GM21723 (cell line): ENCODE results near the gene ROCK2.
"Not testable (repeated sequence)": the region's sequence is repeated elsewhere in the genome, so short reads cannot be mapped to it uniquely, and the experiment has no call there.

Experiments used
- ATAC-seq: cut with Tn5 transposase; IDR thresholded peaks from one replicate; pipeline ENCODE4 v1.9.1; 2021; ENCODE audit warnings: mild to moderate bottlenecking, moderate library complexity; ENCODE audit not compliant: unreplicated experiment

Gene ROCK2

DNA sequence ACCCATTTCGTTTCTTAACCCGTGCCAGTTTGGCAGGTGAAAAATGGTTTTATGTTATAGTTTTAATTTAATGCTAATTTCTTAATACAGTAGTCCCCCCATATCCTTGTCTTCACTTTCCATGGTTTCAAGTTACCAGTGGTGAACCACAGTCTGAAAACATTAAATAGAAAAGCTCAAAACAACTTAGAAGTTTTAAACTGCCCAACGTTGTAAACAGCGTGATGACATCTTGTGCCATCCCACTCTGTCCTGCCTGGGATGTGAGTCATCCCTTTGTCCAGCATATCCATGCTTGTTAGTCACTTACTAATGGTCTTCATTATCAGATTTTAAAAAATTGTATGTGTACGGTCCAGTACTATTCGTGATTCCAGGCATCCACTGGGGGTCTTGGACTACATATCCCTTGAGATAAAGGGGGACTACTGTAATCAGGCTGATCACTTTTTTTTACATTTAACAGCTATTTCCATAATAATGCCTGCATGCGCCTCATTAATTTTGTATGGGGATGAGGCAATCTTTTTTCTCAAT, 157.3 kb downstream of the ROCK2 start:
- ATAC-seq: no peak

DNA sequence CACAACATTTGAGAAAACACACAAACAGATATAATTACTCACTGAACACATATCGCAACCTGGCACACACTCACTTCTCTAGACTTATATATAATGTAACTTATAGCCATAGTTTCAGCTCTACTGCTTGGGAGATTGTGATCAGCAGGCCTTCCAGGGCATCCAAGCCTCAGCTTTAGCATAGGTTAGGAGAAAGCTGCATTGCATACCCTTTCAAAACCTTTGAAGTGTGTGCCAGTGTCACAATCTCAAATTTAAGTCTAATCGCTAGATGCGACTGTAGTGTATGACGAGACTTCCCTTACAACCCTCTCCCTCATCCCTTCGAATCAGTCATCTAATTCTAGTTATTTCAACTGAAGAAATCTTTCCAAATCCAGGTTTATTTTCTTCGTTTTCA, 158.3 kb downstream of the ROCK2 start:
- ATAC-seq: no peak

DNA sequence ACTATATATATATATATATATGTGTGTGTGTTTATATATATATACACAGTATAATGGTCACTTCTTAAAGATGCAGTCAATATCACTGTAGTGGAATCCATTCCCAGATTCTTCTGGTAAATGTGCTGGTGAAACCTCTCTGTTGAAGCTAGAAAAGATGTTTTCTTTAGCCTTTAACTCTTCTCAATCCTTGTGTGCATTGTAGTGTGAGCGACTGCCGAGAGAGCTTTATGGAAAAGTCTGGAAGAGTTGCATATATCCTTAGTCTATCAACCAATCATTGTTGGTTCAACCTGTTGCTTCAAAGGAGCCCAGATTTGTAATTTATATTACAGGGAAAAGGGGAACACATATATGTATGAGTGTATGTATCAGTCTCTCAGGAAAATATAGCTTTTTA, 161.5 kb downstream of the ROCK2 start:
- ATAC-seq: no peak

DNA sequence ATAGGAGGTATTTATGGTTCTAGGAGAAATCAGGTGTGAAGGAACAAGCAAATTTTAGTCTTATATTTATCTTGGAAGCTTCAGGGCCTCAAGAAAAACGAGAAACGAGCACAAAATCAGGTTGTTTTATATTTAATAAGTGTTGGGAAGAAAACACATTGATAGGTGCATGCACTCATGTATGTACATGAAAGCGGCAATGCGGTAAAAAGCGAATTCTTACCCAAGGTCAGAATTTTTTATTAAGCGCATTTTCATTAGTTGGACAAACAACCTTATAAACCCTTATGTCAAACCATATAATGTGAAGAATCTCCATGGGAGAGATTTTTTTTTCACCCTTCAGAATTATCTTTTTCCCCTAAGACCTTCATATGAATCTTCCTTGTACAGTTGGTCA, 163.8 kb downstream of the ROCK2 start:
- ATAC-seq: no peak

DNA sequence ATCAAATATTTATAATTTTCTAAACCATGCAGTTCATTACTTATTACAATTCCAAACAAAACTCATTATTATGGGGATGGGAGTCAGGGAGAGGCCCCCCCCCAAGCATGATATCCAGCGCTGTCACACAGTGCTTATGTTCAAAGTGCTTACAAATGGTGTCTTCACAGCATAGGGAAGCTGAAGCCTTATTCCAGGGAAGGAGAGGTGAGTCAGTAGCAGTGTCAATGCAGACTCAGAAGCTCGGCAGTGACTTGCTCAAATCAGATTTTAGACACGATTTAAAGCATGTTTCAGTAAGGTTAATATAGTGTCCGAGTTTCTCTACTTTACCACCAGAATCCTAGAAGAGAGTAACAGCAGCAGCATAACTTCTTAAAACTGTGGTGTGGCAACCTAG, 164.5 kb downstream of the ROCK2 start:
- no peak for ATAC-seq

DNA sequence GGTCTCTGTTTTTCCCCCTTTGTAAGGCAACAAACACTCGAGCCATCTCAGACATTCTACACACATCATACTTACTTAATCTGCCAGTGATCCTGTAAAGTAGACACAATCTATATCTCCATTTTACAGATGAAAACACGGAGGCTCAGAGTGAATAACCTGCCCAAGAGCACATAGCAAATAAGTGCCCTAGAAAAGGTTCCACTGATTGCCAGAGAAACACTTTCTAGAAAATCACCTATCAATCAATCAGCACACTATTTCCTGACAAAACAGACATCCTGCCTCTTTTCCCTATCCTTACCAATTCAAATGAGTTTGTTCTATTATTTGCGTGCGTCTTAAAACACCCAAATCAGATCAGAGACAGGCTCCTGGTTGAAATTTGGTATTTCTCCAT, 165.2 kb downstream of the ROCK2 start:
- ATAC-seq: no peak

DNA sequence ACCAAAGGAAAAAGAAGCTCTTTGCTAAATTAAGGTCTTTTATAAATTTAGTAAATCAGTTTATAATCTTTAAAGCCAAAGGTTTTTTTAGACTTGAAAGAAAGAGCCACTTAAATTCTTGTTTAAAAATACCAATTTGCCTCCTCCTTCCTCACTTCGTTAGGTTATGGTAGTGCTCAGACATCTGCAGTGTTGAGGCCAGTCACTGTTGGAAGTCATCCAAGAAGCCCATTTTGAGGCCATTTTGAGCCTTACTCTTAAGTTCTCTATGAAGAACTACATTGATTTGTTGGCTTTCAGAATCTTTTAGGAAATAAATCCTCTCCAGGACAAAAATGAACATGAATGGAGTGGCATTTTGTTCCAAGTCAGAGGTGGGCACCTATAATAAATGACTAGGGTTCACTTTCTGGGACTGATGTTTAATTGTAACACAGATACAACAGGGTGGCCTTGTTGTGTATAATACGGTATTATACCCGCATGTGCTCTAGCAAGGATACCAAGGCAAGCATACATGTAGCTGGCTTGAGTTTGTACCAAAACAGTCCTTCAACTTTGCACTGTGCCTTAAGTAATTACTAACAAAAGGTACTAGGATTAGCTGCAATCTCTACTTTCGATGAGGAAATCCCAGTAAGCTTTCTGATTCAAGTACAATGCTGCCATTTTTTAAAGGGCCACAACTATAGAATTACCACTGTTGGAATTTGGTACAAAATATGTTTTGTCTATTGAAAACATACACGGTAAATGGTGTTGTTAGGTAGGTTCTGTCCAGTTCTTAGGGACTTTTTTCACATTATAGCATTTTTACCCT, 166.4 kb downstream of the ROCK2 start:
- ATAC-seq: no peak

DNA sequence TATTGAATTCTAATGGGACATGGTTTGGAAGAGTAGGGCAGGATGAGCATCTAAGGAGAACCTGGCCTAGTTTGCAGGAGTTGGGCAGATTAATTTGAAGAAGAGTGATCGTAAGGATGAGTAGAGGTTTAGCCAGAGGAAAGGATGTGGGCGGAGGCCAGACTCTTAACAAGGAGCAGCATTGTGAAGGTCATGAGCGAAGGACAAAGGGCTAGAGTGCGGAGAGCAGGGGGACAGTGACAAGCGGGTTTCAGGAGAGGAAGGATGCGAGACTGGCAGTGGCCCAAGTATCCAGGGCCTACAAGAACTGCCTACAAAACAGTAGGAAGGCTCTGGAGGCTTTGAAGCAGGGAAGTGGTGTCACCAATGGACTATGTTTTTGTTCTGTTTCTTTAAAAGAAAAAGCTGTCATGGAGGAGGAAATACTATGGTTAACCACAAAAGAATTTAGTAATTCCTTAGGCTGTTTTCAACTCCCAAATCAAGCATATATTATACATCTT, 169.1 kb downstream of the ROCK2 start:
- no peak for ATAC-seq

DNA sequence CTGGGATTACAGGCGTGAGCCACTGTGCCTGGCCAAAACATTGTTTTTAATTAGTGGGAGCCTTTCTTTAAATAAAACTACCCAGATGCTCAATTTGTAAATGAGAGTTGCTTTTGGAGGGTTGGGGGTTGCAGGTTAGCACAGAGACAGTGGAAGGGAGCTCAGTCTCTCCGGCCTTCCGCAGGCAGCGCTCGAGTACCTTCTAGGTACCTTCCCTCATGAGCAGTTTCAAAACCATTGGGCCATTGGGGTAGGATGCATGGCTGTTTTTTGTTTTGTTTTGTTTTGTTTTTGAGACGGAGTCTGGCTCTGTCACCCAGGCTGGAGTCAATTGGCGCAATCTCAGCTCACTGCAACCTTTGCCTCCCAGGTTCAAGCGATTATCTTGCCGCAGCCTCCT, 170.2 kb downstream of the ROCK2 start:
- no peak for ATAC-seq

DNA sequence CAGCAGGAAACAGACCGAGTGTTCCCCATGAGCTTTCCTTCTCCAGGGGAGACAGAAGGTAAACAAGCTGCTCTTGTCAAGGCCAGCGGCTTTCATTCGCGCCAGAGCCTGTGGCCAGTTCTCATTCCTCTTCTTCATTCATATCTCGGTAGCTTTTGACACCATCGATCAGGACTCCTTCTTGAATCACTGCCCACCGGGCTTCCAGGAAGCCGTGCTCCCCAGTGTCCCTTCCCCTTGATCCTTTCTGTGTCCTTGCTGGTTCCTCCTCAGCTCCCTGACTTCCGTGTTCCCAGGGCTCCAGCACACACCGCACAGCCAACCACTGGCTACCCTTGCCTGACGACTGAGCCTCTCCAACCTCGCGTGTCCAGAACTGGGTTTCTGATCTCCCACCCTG, 175.1 kb downstream of the ROCK2 start:
- no peak for ATAC-seq

DNA sequence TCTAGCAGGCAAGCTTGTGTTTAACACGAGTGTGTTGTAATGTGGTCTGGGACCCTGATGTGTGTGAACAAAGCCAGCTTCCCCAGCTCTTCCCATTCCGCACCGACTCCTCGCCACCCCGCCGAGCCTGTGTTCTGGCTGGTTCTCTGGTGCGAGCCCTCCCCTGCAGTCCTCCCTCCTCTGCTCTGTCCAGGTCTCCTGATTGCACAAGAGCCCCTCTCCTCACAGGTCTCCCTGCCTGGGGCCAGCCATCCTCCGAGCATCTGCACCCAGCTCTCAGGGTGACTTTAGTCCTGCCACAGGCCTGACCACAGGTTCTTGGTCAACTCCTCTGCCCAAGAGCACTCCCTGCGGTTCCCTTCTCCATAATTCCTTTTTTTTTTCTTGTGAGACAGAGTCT, 175.9 kb downstream of the ROCK2 start:
- ATAC-seq: no peak

DNA sequence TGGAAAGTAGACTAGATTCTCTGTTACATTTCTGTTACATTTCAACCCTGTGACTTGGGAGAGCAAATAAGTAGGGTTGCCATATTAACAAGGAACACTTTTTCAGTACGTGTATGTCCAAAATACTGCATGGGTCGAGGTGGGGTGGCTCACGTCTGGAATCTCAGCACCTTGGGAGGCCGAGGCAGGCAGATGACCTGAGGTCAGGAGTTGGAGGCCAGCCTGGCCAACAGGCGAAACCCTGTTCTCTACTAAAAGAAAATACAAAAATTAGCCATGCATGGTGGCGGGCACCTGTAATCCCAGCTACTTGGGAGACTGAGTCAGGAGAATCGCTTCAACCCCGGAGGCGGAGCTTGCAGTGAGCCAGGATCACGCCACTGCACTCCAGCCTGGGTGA, 178.0 kb downstream of the ROCK2 start:
- no peak for ATAC-seq

DNA sequence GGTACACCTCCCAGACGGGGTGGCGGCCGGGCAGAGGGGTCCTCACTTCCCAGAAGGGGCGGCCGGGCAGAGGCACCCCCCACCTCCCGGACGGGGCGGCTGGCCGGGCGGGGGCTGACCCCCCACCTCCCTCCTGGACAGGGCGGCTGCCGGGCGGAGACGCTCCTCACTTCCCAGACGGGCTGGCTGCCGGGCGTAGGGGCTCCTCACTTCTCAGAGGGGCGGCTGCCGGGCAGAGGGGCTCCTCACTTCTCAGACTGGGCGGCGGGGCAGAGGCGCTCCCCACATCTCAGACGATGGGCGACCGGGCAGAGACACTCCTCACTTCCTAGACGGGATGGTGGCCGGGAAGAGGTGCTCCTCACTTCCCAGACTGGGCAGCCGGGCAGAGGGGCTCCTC, 179.4 kb downstream of the ROCK2 start:
- ATAC-seq: not testable (repeated sequence)

DNA sequence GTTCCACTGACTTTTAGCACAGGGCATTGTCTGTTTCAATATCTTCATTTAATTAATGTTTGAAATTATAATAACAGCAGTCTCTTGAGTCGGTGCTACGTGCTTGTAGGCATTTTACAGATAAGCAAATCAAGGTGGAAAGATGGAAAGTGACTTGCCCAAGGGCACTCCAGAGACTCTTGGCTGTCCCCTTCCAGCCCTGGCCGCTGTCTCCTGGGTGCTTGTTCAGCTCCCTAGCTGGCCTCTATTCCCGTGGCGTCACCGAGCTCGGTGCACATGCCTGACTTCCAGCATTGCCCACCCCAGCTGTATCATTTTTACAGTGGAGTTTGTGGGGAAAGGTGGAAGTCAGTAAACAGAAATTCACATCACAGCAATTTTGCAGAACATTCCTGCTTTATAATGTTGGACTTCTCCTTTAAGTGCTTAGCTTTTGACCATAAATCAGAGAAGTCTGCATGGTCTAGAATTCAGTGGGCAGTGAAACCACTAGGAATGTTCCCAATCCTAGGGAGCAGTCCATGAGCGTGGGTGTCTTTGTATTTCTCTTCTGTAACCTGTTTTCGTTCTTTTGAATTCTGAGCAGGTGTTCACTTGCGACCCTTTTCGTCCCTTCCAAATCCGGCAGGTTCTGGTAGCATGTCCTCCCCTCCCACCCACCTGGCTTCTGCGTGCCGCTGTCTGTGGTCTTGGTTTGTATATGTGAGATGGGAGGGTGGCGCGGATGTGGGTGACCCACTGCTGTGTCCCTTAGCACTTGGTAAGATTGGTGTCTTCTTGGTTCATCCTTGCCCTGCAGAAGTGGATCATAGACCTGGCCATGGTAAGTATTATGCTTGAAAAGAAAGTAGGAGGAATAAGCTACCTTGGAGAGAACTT, 180.8 kb downstream of the ROCK2 start:
- ATAC-seq: no peak

DNA sequence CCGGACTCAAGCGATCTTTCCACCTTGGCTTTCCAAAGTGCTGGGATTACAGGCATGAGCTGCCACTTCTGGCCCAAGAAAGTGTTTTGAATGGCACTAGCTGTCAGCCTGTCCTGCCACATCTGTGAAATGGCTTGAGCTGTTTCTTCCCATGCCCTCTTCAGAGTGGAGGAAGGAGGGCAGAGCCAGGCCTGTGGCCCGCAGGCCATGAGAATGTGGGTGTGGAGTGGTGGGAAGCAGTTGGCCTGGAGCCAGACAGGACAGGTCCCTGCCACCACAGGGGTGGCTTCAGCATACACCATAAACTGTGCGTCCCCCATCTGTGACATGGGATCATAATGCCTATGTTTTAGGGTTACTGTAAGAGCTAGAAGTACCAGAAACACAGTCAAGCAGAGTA, 182.7 kb downstream of the ROCK2 start:
- ATAC-seq: no peak

DNA sequence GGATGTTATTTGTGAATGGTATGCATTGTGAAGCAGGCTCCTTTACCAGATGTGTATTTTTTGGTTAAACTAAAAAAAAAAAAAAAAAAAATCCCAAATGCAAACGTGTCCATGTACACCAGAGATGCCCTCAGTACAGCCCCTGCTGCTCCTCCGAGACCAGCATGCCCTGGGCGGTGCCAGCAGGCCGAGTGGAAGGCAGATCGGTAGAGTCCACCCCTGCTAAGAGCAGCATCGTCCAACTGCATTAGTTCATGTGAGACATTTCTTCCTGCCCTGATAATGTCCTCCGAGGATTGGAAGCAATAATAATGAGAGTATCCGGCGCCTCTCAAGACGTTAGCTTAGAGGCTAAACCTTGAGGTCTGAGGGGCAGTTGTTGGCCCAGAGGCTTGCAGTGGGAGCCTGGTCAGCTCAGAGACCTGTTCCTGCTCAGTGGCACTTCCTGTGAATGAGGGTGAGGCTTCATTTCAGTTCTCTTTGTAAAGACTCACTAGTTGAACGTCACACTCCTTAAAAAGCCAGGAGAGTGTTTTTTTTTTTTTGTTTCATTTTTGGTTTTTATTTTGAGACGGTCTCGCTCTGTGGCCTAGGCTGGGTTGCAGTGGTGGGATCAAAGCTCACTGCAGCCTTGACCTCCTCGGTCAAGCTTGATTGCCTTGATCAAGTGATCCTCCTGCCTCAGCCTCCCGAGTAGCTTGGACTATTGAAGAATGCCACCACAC, 183.5 kb downstream of the ROCK2 start:
- ATAC-seq: peak; percentile 67

DNA sequence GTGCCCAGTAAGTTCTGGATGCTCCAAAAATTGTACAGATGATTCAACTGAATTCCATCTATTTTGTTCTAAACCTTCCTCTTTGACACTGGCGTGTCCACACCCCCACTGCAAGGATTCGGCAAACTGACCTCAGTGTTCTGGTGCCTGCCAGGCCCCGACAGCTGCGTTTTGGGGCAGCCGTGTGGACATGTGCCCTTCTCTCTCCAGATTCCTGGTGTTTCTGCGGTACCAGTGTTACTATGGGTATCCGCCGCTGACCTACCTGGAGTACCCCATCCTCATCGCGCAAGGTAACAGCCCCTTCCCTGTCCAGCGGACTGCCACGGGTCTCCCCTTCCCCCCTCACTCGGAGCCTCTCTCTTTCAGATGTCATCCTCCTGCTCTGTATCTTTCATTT, 184.2 kb downstream of the ROCK2 start:
- no peak for ATAC-seq

DNA sequence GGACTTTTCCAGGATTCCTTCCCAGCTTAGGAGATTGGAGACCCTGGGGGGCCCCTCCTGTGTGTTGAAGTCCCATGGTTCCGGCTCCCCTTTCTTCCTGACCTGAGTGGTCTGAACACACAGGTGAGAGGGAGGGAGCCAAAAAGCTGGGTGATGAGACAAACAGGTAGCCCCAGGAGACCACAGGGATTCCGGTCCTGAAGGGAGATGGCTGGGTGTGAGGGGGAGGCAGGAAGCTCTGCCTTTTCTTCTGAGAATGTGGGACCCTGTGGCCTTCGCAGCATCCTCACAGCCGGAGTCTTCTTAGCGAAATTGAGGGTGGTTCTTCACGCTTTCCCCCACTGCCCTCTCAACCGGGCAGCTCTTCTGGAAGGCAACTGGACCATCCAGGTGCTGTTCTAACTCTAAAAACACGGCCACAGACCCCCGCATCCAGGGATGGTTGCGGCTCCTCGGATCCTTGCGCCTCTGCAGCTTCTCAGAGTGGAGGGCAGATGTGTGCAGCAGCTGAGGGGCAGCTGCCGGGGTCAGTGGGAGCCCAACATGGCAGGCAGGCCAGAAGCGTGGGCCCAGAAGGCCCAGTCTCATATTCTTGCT, 184.8 kb downstream of the ROCK2 start:
- no peak for ATAC-seq

DNA sequence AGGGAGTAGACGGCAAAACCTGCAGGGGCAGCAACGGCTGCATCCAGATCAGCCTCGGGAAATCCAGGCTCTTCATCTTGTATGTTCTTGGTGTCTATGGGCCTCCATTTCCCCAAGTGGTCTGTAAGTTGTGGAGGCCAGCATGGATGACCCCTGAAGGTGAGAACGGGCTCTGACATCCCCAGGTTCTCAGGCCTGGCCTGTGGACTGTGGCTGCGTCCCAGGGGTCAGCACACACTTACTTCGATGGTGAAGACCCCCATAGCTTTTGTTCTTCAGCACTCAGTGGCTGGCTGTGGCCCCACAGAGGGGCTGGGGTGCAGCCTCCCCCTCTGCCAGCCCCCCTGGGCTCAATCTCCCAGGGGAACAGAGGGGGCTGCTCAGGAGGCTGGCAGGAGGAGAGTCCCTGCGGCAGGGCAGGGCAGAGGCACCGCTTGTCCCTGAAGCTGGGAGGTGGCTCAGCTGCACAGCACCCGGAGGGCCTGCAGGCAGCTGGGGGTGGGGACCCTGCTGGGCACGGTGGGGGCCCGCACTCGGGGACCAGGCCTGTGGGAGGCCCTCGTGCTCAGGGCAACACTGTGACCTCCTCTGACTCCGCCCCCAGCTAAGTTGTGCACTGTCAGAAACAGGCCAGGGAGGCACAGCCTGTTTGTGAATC, 185.4 kb downstream of the ROCK2 start:
- no peak for ATAC-seq

DNA sequence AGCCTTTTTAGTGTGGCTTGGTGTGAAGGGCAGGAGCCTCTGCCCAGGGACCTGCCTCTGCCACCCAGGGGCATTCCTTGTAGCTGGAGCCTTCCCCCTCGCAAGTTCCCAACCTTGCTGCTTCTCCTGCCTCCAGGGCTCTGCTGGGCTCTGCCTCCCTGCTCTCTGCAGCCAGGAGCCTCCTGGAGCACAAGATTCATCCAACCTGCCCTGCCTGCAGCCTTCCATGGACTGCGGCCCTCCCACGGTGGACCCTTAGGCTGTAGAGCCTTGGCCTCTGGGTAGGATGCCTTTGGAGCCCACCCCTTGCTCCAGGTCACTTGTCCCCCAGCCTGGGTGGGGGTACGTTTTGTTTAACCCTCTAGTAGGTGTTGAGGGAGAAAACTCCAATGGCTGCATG, 186.7 kb downstream of the ROCK2 start:
- no peak for ATAC-seq
